OCI-LY7 (cell line): ENCODE data around the gene B3GNT2. TPM values are rescaled to one million over a fixed set of nuclear protein-coding genes. Genes with fewer than 3 reads are reported as not detected.

Experiments used
- BruUV-seq: library from RNA; stranded (reverse); fragments of 400-500 nt; replicated peaks from 2 replicates; lab custom pipeline; 2021; lab: Mats Ljungman, UMichigan
- CTCF ChIA-PET: fragments of 300-600 bp; sonication (Branson Sonifier 250); formaldehyde crosslinking; loops from one replicate; lab custom pipeline; 2022; ENCODE audit warnings: antibody characterized with exemption; ENCODE audit not compliant: unreplicated experiment; lab: Charles Lee
- POLR2A ChIA-PET: fragments of 300-600 bp; sonication (Branson Sonifier 250); formaldehyde crosslinking; loops from one replicate; lab custom pipeline; 2022; ENCODE audit warnings: antibody characterized with exemption; lab: Charles Lee
- DNase-seq: peaks from one replicate; pipeline ENCODE4 v3.0.0-alpha.2; 2015; ENCODE audit warnings: low spot score
- H2AFZ ChIP-seq: fragments of 200-600 bp; sonication (generic), shearing (Covaris generic); 2 replicates; pipeline ENCODE4 v1.6.1; 2014; ENCODE audit warnings: mild to moderate bottlenecking, antibody characterized with exemption, low read length, moderate library complexity
- H3K27ac ChIP-seq: fragments of 200-600 bp; sonication (generic); 2 replicates; pipeline ENCODE4 v1.5.1; 2014; ENCODE audit warnings: mixed run types, low read depth, mild to moderate bottlenecking, moderate library complexity, low read length, inconsistent platforms; ENCODE audit not compliant: poor library complexity, severe bottlenecking
- H3K36me3 ChIP-seq: fragments of 200-600 bp; sonication (generic); 2 replicates; pipeline ENCODE4 v1.6.1; 2014; ENCODE audit warnings: mild to moderate bottlenecking, antibody characterized with exemption, low read length, moderate library complexity, mixed read lengths; ENCODE audit not compliant: insufficient read depth
- H3K4me1 ChIP-seq: fragments of 200-600 bp; sonication (generic); 2 replicates; pipeline ENCODE4 v1.5.1; 2014; ENCODE audit warnings: mild to moderate bottlenecking, low read length; ENCODE audit not compliant: insufficient read depth, poor library complexity, severe bottlenecking
- H3K4me2 ChIP-seq: fragments of 200-600 bp; sonication (generic); 2 replicates; pipeline ENCODE4 v1.6.1; 2014; ENCODE audit warnings: mild to moderate bottlenecking, low read length
- H3K4me3 ChIP-seq: fragments of 200-600 bp; sonication (generic); 2 replicates; pipeline ENCODE4 v1.5.1; 2014; ENCODE audit warnings: mild to moderate bottlenecking, low read depth, low read length; ENCODE audit not compliant: poor library complexity, severe bottlenecking
- H3K79me2 ChIP-seq: fragments of 200-600 bp; sonication (generic); 2 replicates; pipeline ENCODE4 v1.6.1; 2016; ENCODE audit warnings: low read depth, mild to moderate bottlenecking, low read length, moderate library complexity, mixed read lengths; ENCODE audit not compliant: insufficient read depth
- H3K9me2 ChIP-seq: fragments of 200-600 bp; sonication (generic); 2 replicates; pipeline ENCODE4 v1.6.1; 2016; ENCODE audit warnings: mild to moderate bottlenecking, low read length, mixed read lengths; ENCODE audit not compliant: insufficient read depth
- H3K9me3 ChIP-seq: fragments of 200-600 bp; sonication (generic); 2 replicates; pipeline ENCODE4 v1.6.1; 2014; ENCODE audit warnings: mild to moderate bottlenecking, mixed run types, low read length, mixed read lengths
- H4K20me1 ChIP-seq: fragments of 200-600 bp; sonication (generic); 2 replicates; pipeline ENCODE4 v1.6.1; 2014; ENCODE audit warnings: mild to moderate bottlenecking, antibody characterized with exemption, low read length, moderate library complexity, mixed read lengths; ENCODE audit not compliant: insufficient read depth
- CTCF ChIP-seq: fragments of 200-600 bp; sonication (generic); conservative IDR thresholded peaks from 2 replicates; pipeline ENCODE4 v1.5.1; 2014; ENCODE audit warnings: mild to moderate bottlenecking, antibody characterized with exemption, low read length, moderate library complexity, mixed read lengths
- EZH2phosphoT487 ChIP-seq: fragments of 200-600 bp; sonication (generic); IDR thresholded peaks from 2 replicates; pipeline ENCODE4 v1.6.1; 2018; ENCODE audit warnings: low read depth, borderline replicate concordance, mild to moderate bottlenecking, mixed run types, antibody characterized with exemption, low read length, moderate library complexity, mixed read lengths
- intact Hi-C: fragments of 100-400 bp; cut with micrococcal nuclease; formaldehyde crosslinking; loops from one replicate; pipeline ENCODE4 v1.10.0; 2022; ENCODE audit not compliant: unreplicated experiment
- total RNA-seq, 2 experiments: library from RNA; depleted of rRNA in 1 of 2; stranded (reverse); fragments of >200 nt in 1 of 2; shearing (Covaris generic) in 1 of 2; gene quantifications; 2 replicates each; pipeline ENCODE4 v1.2.3, GENCODE V29; 2014 to 2022

Gene B3GNT2
- total RNA-seq, 2 experiments from 2014 or later = 51.1 to 65.8 TPM

GRCh38 chr2:62147610-62148301 lies 48.2 kb upstream of the B3GNT2 start:
- Histone ChIP-seq H3K9me2 (no peaks in the 10 kb centered on the region), H3K27ac (no peak overlapping the region), H3K9me3 (no peaks in the 10 kb centered on the region), H3K79me2 (no peaks in the 10 kb centered on the region), H3K4me2 (no peak overlapping the region), H4K20me1 (no peaks in the 10 kb centered on the region), H3K4me1 (peaks cover 67% of the 10 kb centered on the region), H2AFZ (no peak overlapping the region), H3K4me3 (no peak overlapping the region), H3K36me3 (no peaks in the 10 kb centered on the region)
- ChIA-PET CTCF (no interaction called here), POLR2A (interaction anchor here (0.7 to 2.0 kb wide), 6 partner anchors 11 to 52 kb away, joined by 3 to 8 read pairs (median 4); no protein-coding TSS in a partner anchor)
- no TSS peak for BruUV-seq
- no peak for TF ChIP-seq EZH2phosphoT487
- no peak for TF ChIP-seq CTCF
- intact Hi-C loops = no loop called here
- DNase-seq = no peak

DNA sequence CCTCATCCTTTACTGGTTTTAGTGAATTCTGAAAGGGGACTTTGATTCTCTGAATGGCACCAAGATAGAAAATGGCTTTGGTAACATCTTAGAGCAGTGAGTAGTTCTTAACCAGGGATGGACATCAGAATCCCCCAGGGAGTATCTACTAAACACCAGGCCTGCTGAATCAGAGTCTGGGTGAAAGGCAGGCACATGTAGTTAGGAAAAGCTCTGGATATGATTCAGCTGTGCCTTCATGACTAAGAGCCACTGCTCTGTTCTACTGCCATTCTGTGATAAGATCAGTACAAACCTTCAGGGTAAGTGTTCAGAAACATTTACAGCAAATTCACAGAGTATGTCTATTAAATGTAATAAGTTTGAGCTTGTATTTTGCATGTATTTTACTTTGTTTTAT lies 46.2 kb upstream of the B3GNT2 start:
- intact Hi-C loops = no loop called here
- no peaks in the 10 kb centered on the region for H3K9me3 ChIP-seq
- peaks cover 47% of the 10 kb centered on the region for H3K4me1 ChIP-seq
- no peak overlapping the region for H3K4me3 ChIP-seq
- no TSS peak for BruUV-seq
- no peak for DNase-seq
- ChIA-PET CTCF (no interaction called here), POLR2A (interaction anchor here (0.8 kb wide), 1 partner anchor 19 kb away, joined by 5 read pairs; no protein-coding TSS in a partner anchor)
- H3K4me2 ChIP-seq = no peak overlapping the region
- H4K20me1 ChIP-seq = no peaks in the 10 kb centered on the region
- H3K36me3 ChIP-seq = no peaks in the 10 kb centered on the region
- H2AFZ ChIP-seq = no peak overlapping the region
- TF ChIP-seq EZH2phosphoT487 (no peak), CTCF (no peak)
- H3K79me2 ChIP-seq = no peaks in the 10 kb centered on the region
- no peaks in the 10 kb centered on the region for H3K9me2 ChIP-seq
- no peak overlapping the region for H3K27ac ChIP-seq
